ENCODE measurements around the gene PLXNC1. TPM values are rescaled to one million over a fixed set of nuclear protein-coding genes. Genes with fewer than 3 reads are reported as not detected.

The PLXNC1 gene
- 1.7 and 1.8 TPM in 2 replicates for total RNA-seq

DNA sequence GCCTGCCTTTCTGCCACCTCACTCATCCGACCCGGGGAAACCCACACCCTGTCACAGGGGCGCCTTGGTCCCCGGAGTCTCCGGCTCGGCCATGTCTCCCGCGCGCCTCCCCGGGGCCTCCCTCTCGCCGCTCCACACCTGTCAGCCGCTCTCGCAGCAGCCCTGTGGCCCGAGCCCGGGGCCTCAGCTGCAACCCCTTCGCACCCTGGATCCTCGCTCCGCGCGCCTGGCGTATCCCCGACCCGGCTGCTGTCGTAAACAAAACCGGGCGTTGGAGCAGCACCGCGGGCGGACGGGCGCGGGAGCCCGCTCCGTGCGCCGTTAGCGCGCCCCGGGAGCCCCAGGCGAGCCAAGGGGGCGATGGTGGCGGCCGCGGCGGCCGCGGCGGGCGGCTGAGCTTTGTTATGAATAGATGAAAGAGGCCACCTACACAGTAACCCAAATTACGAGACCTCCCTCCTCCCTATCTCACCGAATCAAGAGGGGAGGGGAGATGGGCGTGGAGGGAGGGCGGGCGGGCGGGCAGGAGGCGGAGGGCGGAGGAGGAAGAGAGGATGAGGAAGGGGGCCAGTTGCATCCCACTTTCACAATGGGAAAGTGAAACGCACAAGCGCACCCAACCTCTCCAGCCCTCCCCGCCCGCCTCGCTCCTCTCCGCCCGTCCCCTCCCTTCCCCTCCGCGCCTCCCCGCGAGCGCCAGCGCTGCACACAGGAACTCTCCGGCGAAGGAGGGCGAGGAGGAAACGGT lies at the start of gene PLXNC1:
Gene PLXNC1, plus strand, starts transcription at position 587 of the 748 bp plus-strand sequence. CDS start 395 bp downstream, outside the sequence.

